Measurements from ENCODE around the gene ARL15.

The ARL15 gene

DNA sequence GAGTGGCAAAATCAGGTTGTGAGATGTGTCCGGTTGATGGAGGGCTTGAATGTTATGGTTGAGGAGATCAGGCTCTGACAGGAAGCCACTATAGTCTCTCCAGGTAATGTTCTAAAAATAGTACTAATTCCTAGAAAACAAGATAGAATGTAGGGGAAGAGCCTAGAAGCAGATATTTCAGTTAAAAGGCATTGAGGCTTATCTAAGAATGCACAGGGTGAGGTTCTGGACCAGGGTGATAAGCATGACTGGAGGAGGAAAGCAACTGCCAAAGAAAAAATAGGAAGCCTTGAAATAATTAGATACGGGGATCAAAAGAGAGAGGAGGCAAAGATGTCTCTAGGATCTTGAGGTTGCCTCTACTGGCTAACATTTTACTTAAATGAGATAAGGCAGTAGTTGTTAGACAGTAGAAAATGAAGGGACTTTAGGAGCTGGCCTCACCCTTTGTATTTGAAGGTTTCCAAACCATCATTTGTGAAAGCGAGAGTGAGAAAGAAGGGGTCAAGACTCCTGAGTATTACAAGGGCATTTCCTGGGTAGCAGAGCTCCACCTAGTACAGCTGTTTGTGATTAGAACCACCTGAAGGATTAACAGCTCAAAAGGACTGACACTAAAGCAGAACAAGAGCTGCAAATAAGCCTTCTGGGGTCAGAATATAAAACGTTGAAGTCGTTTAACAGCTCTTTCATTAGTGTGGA lies 15.4 kb upstream of the ARL15 start:
- H2AFZ ChIP-seq (ENCODE audit: low read length), result no peak overlapping the region
- no peak overlapping the region for H2BK5ac ChIP-seq (ENCODE audit: low read length)
- H3K9me3 ChIP-seq (replicated peaks in 1 of 2; ENCODE audit: control insufficient read depth in 2 of 2, insufficient read depth in 1 of 2, low read depth in 1 of 2, low read length in 2 of 2), result no peaks in the 10 kb centered on the region
- no peak overlapping the region for H3K4me2 ChIP-seq (ENCODE audit: insufficient read depth, low read length, poor library complexity, severe bottlenecking)
- H3K27me3 ChIP-seq (ENCODE audit: control insufficient read depth in 3 of 3, insufficient read depth in 3 of 3, low read depth in 1 of 3, low read length in 3 of 3), result peaks cover 0 to 22% (median 0%) of the 10 kb centered on the region in 3 experiments
- no peak overlapping the region for H3K23ac ChIP-seq (ENCODE audit: low read depth, low read length, poor library complexity)
- H2AK5ac ChIP-seq (ENCODE audit: low read depth, low read length), result no peak overlapping the region
- no peaks in the 10 kb centered on the region for H3K4me1 ChIP-seq (ENCODE audit: control insufficient read depth in 2 of 2, insufficient read depth in 1 of 2, low read depth in 1 of 2, low read length in 2 of 2)
- H3K18ac ChIP-seq (ENCODE audit: low read length), result no peak overlapping the region
- H3K79me1 ChIP-seq (ENCODE audit: low read depth, low read length), result no peaks in the 10 kb centered on the region
- WGBS, 2 donors (ENCODE audit: extremely low coverage in 2 of 2, insufficient read length in 2 of 2, insufficient replicate concordance in 1 of 2), result no CpG with 5 or more reads among the region's 5 CpGs
- no peak overlapping the region for H4K91ac ChIP-seq (ENCODE audit: low read depth, low read length, poor library complexity)
- no peak overlapping the region for H4K8ac ChIP-seq (ENCODE audit: low read depth, low read length)
- no peak overlapping the region for H2BK15ac ChIP-seq (ENCODE audit: low read length)
- no peak overlapping the region for H3K14ac ChIP-seq (ENCODE audit: low read length)
- H3K27ac ChIP-seq (replicated peaks; ENCODE audit: low read length), result no peak overlapping the region
- H3K4ac ChIP-seq (ENCODE audit: low read length), result no peak overlapping the region
- no peak overlapping the region for H2BK12ac ChIP-seq (ENCODE audit: low read length)
- H2BK120ac ChIP-seq (ENCODE audit: low read depth, low read length), result no peak overlapping the region
- H3K9ac ChIP-seq (ENCODE audit: low read depth, low read length, poor library complexity), result no peak overlapping the region
- H3K36me3 ChIP-seq (replicated peaks in 1 of 2; ENCODE audit: control insufficient read depth in 2 of 2, insufficient read depth in 2 of 2, low read length in 2 of 2), result no peaks in the 10 kb centered on the region
- H3K4me3 ChIP-seq (ENCODE audit: low read length in 2 of 2), result no peak overlapping the region
- DNase-seq (ENCODE audit: low spot score), result no peak

DNA sequence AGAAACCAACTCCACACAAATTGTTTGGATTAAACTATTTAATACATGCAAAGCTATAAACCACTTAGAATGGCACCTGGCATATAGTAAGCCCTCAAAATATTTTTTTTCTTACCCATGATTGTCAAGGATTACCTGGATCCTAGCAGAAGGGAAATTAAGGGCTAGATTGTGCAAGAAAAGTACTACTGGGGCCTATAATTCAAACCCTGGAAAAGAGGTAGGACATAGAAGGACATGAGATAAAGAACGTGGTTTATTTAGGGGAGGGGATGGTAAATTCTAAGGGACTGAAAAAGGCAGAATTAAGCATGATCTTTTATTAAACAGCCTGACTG lies 14.9 kb upstream of the ARL15 start:
- Histone ChIP-seq H2BK15ac (ENCODE audit: low read length) (no peak overlapping the region), H3K4me1 (ENCODE audit: control insufficient read depth in 2 of 2, insufficient read depth in 1 of 2, low read depth in 1 of 2, low read length in 2 of 2) (no peaks in the 10 kb centered on the region), H2AFZ (ENCODE audit: low read length) (no peak overlapping the region), H3K79me1 (ENCODE audit: low read depth, low read length) (no peaks in the 10 kb centered on the region), H3K9ac (ENCODE audit: low read depth, low read length, poor library complexity) (no peak overlapping the region), H2BK5ac (ENCODE audit: low read length) (no peak overlapping the region), H3K27me3 (ENCODE audit: control insufficient read depth in 3 of 3, insufficient read depth in 3 of 3, low read depth in 1 of 3, low read length in 3 of 3) (peaks cover 0 to 22% (median 0%) of the 10 kb centered on the region in 3 experiments), H4K91ac (ENCODE audit: low read depth, low read length, poor library complexity) (no peak overlapping the region), H3K9me3 (replicated peaks in 1 of 2; ENCODE audit: control insufficient read depth in 2 of 2, insufficient read depth in 1 of 2, low read depth in 1 of 2, low read length in 2 of 2) (no peaks in the 10 kb centered on the region), H2AK5ac (ENCODE audit: low read depth, low read length) (no peak overlapping the region), H3K14ac (ENCODE audit: low read length) (no peak overlapping the region), H3K23ac (ENCODE audit: low read depth, low read length, poor library complexity) (no peak overlapping the region), H3K36me3 (replicated peaks in 1 of 2; ENCODE audit: control insufficient read depth in 2 of 2, insufficient read depth in 2 of 2, low read length in 2 of 2) (no peaks in the 10 kb centered on the region), H3K27ac (replicated peaks; ENCODE audit: low read length) (no peak overlapping the region), H3K18ac (ENCODE audit: low read length) (no peak overlapping the region), H4K8ac (ENCODE audit: low read depth, low read length) (no peak overlapping the region), H2BK12ac (ENCODE audit: low read length) (no peak overlapping the region), H2BK120ac (ENCODE audit: low read depth, low read length) (no peak overlapping the region), H3K4ac (ENCODE audit: low read length) (no peak overlapping the region), H3K4me2 (ENCODE audit: insufficient read depth, low read length, poor library complexity, severe bottlenecking) (no peak overlapping the region), H3K4me3 (ENCODE audit: low read length in 2 of 2) (no peak overlapping the region)
- DNase-seq (ENCODE audit: low spot score), result no peak
- 100% methylated on average over 1 of the region's 1 CpG; no CpG with 5 or more reads in 1 of the 2 donors for WGBS, 2 donors (ENCODE audit: extremely low coverage in 2 of 2, insufficient read length in 2 of 2, insufficient replicate concordance in 1 of 2)

GRCh38 chr5:54324651-54325271 lies 14.4 kb upstream of the ARL15 start:
- Histone ChIP-seq H2AFZ (ENCODE audit: low read length) (no peak overlapping the region), H2BK12ac (ENCODE audit: low read length) (no peak overlapping the region), H3K4ac (ENCODE audit: low read length) (no peak overlapping the region), H4K91ac (ENCODE audit: low read depth, low read length, poor library complexity) (no peak overlapping the region), H2BK120ac (ENCODE audit: low read depth, low read length) (no peak overlapping the region), H3K36me3 (replicated peaks in 1 of 2; ENCODE audit: control insufficient read depth in 2 of 2, insufficient read depth in 2 of 2, low read length in 2 of 2) (no peaks in the 10 kb centered on the region), H3K18ac (ENCODE audit: low read length) (no peak overlapping the region), H3K9me3 (replicated peaks in 1 of 2; ENCODE audit: control insufficient read depth in 2 of 2, insufficient read depth in 1 of 2, low read depth in 1 of 2, low read length in 2 of 2) (no peaks in the 10 kb centered on the region), H3K14ac (ENCODE audit: low read length) (no peak overlapping the region), H3K4me1 (ENCODE audit: control insufficient read depth in 2 of 2, insufficient read depth in 1 of 2, low read depth in 1 of 2, low read length in 2 of 2) (no peaks in the 10 kb centered on the region), H3K79me1 (ENCODE audit: low read depth, low read length) (no peaks in the 10 kb centered on the region), H3K9ac (ENCODE audit: low read depth, low read length, poor library complexity) (no peak overlapping the region), H4K8ac (ENCODE audit: low read depth, low read length) (no peak overlapping the region), H3K4me2 (ENCODE audit: insufficient read depth, low read length, poor library complexity, severe bottlenecking) (no peak overlapping the region), H2BK5ac (ENCODE audit: low read length) (no peak overlapping the region), H3K27me3 (ENCODE audit: control insufficient read depth in 3 of 3, insufficient read depth in 3 of 3, low read depth in 1 of 3, low read length in 3 of 3) (peaks cover 0 to 25% (median 0%) of the 10 kb centered on the region in 3 experiments), H3K27ac (replicated peaks; ENCODE audit: low read length) (no peak overlapping the region), H3K4me3 (ENCODE audit: low read length in 2 of 2) (no peak overlapping the region), H2AK5ac (ENCODE audit: low read depth, low read length) (no peak overlapping the region), H3K23ac (ENCODE audit: low read depth, low read length, poor library complexity) (no peak overlapping the region), H2BK15ac (ENCODE audit: low read length) (no peak overlapping the region)
- no CpG with 5 or more reads among the region's 7 CpGs for WGBS, 2 donors (ENCODE audit: extremely low coverage in 2 of 2, insufficient read length in 2 of 2, insufficient replicate concordance in 1 of 2)
- no peak for DNase-seq (ENCODE audit: low spot score)

GRCh38 chr5:54323495-54323894 lies 13.1 kb upstream of the ARL15 start:
- Histone ChIP-seq H3K9me3 (replicated peaks in 1 of 2; ENCODE audit: control insufficient read depth in 2 of 2, insufficient read depth in 1 of 2, low read depth in 1 of 2, low read length in 2 of 2) (no peaks in the 10 kb centered on the region), H3K36me3 (replicated peaks in 1 of 2; ENCODE audit: control insufficient read depth in 2 of 2, insufficient read depth in 2 of 2, low read length in 2 of 2) (no peaks in the 10 kb centered on the region), H3K14ac (ENCODE audit: low read length) (no peak overlapping the region), H3K18ac (ENCODE audit: low read length) (no peak overlapping the region), H2AK5ac (ENCODE audit: low read depth, low read length) (no peak overlapping the region), H4K8ac (ENCODE audit: low read depth, low read length) (no peak overlapping the region), H3K27me3 (ENCODE audit: control insufficient read depth in 3 of 3, insufficient read depth in 3 of 3, low read depth in 1 of 3, low read length in 3 of 3) (peaks cover 0 to 33% (median 0%) of the 10 kb centered on the region in 3 experiments), H3K4me3 (ENCODE audit: low read length in 2 of 2) (no peak overlapping the region), H2AFZ (ENCODE audit: low read length) (no peak overlapping the region), H3K4ac (ENCODE audit: low read length) (no peak overlapping the region), H2BK5ac (ENCODE audit: low read length) (no peak overlapping the region), H2BK15ac (ENCODE audit: low read length) (no peak overlapping the region), H3K9ac (ENCODE audit: low read depth, low read length, poor library complexity) (no peak overlapping the region), H3K27ac (replicated peaks; ENCODE audit: low read length) (no peak overlapping the region), H2BK12ac (ENCODE audit: low read length) (no peak overlapping the region), H3K4me2 (ENCODE audit: insufficient read depth, low read length, poor library complexity, severe bottlenecking) (no peak overlapping the region), H4K91ac (ENCODE audit: low read depth, low read length, poor library complexity) (no peak overlapping the region), H2BK120ac (ENCODE audit: low read depth, low read length) (no peak overlapping the region), H3K4me1 (ENCODE audit: control insufficient read depth in 2 of 2, insufficient read depth in 1 of 2, low read depth in 1 of 2, low read length in 2 of 2) (no peaks in the 10 kb centered on the region), H3K23ac (ENCODE audit: low read depth, low read length, poor library complexity) (no peak overlapping the region), H3K79me1 (ENCODE audit: low read depth, low read length) (no peaks in the 10 kb centered on the region)
- WGBS, 2 donors (ENCODE audit: extremely low coverage in 2 of 2, insufficient read length in 2 of 2, insufficient replicate concordance in 1 of 2), result no CpG with 5 or more reads among the region's 2 CpGs
- no peak for DNase-seq (ENCODE audit: low spot score)

Measured in neuronal stem cell (in vitro differentiated cells).